CD4-positive, alpha-beta T cell treated with Interleukin-12 subunit alpha and Interleukin-12 subunit beta, for 1 hour (primary cell): Measurements from ENCODE around the gene PTPRB.

Experiments used
- DNase-seq: peaks from one replicate; pipeline ENCODE4 v3.0.0-alpha.2; 2020

The PTPRB gene

DNA sequence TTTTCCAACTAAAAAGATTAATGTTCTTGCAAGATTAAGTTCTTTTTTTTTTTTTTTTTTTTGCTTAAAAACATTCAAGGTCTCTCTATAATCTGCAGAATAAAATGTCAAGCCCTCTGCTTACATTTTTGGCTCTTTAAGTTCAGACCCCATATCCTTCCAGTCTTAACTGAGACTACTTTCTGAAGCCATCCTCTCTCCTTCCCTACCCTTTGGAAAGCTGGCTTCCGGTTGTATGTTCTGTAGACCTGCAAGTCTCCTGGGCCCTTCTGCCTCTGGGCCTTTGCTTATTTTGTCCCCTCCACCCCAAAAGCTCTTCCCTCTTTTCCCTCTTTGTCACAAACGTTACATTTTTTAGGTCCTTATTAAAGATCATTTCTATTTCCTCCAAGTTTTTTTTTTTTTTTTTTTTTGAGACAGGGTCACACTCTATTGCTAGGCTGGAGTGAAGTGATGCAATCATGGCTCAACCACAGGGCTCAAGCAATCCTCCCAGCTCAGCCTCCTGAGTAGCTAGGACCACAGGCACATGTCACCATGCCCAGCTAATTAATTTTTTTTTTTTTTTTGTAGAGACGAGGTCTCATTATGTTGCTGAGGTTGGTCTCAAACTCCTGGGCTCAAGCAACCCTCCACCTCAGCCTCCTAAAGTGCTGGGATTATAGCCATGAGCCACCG lies 46.5 kb downstream of the PTPRB start:
- no peak for DNase-seq

DNA sequence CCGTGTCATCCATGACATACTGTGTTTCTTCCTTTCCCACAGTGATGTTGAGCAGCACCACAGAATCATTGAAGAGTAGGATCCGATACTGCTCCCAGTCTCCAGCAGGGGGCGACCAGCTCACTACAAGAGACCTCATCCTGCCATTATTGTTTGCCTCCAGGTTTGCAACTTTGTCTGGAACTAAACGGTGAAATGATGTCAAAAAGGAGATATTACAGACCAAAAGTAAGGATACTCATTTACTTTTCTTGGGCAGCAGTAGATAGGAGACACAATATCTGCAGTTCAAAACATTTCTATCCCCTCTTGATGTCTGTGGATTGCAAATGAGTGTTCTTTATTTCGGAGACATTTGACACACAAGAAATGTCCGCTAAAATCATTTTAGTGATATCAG lies 47.2 kb downstream of the PTPRB start:
- DNase-seq: peak; percentile 42

DNA sequence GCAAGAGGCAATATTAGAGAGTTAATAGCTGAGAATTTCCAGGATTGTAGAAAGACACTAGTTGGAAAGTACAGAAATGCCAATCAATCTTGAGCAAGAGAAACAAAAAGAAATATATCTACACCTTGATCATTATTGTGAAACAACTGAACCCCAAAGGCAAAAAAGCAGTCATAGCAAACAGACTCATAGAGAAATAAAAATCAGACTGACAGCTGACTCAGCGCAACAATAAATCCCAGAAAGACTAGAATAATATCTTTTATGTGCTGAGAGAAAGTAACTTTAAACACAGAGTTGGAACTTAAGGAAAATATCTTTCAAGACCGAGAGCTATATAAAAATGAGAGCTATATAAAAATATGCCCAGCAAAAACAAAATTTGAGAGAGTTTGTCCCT lies 52.9 kb downstream of the PTPRB start:
- DNase-seq: no peak

DNA sequence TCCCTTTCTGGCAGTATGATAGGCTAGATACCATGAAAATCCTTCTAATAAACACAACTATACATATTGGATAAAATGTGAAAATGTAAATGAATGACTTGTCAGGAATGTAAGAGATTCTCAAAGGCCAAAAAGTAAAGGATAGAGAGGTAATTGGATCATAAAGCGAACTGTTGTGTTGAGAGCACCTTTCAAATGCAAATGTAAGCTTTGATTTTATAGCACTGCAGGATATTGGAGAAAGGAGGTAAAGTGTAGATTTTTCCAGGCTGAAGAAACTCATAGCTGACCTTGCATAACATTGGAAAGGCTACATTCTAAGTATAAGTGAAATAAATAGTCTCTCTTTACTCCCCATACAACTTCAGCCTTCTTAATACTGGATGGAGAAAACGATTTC lies 54.0 kb downstream of the PTPRB start:
- no peak for DNase-seq

DNA sequence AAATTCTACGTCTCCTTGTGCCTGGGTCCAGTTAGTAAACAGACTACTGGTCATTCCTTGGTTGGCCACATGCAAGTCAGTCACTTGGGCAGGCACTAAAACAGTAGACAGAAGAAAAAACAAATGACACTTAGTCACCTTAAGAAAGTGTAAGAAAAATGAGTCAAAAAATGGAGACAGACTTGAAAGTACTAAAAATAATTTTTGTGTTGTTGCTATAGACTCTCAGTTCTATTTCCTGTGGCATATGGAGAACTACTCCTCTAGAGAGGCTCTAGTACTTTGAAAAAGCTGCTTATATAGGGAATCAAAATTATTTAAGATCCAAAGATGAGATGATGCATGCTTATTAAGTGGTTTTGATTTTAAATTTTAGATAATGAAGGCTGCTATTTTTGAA lies 56.0 kb downstream of the PTPRB start:
- DNase-seq: no peak

DNA sequence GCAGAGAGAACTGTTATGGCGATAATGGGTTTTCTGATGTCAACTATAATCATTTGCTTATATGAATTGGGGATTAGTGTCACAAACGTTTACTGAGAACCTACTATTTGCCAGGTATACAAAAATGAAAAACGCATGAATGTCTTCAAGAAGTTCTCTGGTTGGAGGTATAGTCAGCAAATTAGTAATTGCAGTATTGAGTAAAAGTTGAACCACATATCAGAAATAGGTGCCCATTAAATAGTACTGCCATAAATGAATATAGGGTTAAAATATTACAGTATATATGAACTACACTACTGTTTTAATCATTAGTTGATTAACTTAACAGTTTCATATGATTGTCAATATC lies 60.0 kb downstream of the PTPRB start:
- no peak for DNase-seq

DNA sequence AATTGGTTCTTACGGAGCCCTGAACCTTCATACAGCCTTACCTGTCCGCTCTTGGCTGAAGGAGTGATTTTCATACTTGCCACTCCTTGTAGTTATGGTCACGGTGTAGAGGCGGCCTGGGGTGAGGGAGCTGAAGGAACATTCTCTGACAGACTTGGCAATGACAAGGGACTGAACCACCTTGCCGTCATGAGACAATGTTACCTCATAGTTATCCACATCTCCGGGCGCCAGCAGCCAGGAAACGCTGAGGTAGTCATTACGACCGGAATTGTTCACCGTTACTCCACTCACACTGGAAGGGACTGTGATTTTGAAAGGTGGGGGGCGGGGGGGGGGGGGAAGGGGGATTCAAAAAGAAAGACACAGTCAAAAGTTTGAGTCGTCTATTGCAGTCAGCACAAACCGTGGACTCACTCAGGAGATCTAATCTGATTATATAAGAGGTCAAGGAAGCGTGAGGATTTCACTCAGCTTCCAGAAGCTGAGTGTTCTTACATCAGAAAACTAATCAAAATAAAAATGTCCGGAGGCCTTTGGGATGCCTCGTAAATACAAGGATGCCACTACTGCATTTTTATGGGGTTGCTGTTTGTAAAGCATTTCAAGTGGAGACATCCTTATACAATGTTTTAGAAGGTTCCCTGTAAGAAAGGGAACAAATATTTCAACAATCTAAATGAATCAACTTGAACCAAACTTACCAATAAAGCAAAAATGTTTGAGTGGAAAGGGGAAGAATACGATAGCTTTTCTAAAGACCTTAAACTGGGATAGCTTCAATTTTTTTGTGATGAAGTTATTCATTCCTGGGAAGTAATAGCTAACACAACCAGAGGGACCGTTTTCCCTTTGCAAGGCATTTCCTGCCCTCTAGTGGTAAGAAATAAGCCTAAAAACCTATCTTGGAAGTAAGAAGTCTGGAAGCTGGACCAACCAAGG lies 60.6 kb downstream of the PTPRB start:
- DNase-seq: peak; percentile 55

DNA sequence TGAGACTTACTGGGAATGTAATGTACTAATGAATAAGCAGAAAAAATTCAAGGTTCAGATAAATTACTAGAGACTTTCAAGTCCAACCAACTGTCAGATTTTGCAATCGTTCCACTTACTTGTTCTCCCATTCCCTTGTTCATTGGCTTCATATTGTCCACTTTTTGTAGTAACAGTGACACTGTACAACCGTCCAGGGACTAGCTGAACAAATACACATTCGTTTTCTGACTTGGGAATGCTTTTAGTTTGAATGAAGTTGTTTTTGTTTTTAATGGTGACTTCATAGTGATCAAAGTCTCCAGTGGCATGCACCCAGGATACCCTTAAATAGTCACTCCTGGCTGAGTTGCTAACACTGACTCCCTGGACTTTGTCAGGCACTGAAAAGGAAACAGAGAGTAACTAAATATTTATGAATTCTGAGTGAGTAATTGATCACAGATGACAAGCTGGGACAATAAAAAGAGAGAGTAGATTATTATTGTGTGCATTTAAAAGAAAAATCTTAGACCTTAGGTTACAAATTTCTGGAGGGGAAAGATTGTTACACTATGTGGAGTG lies 65.4 kb downstream of the PTPRB start:
- no peak for DNase-seq

DNA sequence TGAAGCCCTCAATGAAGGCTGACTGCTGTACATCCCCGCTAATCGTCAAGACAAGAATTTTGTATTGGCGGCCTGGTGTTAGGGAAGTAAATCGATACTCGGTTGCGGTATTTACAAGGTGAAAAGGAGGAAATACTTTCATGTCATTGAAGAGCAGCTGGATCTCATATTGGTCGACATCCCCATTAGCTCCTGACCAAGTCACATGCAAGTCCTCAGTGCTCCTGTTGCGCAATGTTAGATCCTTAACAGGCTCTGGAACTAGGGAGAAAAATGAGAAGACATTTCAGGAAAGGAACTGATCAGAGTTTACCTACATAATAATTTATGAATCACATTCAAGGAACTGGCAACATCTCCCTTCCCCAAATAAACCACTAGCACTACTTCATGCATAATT lies 66.2 kb downstream of the PTPRB start:
- no peak for DNase-seq

DNA sequence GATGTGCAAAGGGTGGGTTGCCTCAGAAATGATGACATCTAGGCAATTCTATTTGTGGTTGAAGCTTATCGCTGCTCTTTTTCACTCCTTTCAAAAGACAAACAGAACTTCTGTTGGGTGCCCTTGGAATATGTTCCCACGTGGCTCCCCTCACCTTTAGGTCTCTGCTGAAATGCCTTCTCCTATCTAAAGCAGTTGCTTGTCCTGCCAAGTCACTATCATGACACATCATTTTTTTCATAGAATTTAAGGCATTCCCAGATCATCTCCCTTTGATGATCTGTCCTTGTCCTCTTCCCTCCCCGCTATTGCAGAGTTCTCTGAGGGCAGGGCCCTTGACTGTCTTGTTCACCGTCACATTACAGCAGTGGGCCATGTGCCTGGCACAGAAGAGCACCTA lies 75.7 kb downstream of the PTPRB start:
- DNase-seq: no peak

DNA sequence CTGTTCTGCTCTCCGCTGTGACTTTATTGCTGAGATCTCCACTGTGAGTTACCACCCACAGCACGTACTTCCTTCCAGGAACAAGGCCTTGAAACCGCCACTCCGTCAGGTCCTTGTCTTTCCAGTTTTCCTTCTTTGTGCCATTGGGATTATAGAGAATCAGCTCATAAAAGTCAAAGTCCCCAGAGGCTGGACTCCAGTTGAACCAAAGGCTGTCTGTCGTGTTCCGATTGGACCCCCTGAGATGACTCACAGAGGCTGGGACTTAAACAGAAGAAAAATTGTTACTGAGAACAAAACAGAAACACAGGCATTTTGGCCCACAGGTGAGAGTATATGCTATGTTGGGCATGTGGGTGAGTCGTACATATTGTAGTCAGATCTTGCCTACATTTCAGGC lies 76.6 kb downstream of the PTPRB start:
- DNase-seq: no peak

DNA sequence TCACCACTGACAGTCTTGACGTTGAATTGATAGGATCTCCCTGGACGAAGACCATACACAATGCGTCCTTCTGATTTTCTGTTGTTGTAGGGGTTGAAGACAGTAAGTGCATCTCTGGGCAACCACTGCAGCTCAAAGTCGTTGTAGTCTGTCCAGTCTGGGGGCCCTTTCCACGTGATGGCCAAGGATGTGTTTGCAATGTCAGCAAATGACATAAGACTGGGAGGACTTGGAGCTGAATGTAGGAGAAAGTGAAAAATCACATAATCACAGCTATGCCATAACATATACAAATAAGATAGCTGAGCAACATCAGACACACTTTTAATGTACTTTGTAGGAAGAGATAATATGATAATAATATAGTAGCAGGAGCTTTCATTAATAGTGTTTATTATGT lies 77.8 kb downstream of the PTPRB start:
- DNase-seq: no peak

DNA sequence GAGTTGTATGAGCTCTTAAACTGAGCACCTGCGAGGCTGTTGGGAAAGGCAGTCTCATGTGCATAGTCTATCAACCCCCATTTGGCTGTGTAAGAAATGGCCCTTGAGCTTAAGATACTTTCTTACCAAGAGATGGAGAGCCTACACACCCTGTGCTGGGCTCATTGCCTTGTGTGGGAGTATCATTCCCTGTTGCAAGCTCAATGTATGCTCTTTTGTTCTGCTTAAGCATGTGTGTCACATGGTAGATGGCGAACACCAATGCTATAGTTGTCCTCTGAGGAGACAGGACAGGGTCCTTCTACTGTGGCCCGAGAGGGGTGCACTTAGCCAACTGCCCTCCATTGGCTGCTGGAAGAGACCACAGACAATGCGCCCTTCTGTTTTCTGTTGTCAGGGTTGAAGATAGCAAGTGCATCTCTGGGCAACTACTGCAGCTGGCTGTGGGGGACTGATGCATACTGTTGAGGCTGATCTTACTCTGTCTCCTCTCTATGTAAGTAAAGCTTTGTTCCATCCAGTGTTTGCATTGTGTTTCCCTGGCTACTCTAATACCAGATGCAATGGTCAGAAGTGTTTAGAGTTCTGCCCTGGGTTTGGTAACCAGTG lies 79.5 kb downstream of the PTPRB start:
- DNase-seq: no peak

DNA sequence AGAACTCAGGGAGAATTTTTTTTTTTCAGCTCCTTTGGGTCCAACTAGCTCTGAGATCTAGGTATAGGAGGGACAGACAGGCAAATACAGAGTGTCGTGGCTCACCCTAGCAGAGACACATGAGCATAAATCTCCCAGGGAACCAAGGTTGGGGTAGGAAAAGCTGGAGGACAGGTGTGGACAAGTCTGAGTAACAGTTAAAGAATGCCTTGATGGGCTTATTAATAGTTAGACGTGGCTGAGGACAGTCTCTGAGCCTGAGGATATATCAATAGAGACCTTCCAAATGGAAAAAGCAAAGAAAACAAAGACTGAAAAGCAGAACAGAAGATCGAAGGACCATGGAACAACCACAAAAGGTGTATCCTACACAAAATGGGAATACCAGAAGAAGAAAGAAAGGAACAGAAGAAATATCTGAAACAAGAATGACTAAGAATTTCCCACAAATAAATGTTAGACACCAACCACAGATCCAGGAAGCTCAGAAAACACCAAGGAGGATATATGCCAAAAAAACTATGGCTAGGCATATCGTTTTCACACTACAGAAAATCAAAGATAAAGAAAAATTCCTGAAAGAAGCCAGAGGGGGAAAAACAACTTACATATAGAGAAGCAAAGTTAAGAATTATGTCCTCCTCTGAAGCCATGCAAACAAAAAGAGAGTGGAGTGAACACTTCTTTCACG lies 80.9 kb downstream of the PTPRB start:
- no peak for DNase-seq

DNA sequence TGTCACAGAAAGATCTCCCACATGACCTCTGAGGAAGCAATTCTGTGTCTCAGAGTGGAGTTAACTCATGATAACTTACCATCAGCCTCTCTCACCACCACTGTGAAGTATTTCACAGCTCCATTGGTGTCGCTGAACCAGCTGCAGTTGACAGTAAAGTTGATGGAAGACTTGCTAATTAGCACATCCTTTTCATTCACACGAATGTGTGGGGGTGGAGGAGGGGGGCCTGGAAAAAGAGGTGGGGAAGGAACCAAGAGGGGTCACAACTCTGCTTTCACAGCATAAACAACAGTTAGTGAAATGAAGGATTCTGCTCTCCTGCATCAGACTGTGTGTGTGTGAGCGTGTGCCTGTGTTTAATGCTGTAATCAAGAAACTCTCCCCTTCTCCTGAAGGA lies 82.1 kb downstream of the PTPRB start:
- DNase-seq: no peak

DNA sequence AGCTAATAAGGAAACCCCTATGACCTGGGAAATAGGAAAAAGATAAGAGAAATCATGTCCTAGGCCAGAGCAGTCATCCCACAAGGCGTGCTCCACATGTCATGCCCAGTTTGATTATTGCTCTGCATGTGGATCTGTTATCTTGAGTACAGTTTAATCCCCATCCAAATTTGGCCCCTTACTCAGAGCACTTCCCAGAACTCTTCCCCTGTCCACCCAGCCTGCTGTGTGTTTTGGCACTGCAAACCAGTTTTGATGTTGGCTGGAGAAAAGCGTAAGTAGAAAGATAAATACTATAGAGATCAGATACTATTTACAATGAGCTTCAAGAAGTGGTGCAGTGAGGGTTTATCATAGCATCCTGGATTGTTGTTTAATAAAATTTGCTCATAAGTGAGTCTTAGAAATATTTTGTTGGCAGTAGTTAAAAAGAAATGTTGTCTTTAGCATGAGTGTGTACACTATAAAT lies 83.8 kb downstream of the PTPRB start:
- DNase-seq: no peak

DNA sequence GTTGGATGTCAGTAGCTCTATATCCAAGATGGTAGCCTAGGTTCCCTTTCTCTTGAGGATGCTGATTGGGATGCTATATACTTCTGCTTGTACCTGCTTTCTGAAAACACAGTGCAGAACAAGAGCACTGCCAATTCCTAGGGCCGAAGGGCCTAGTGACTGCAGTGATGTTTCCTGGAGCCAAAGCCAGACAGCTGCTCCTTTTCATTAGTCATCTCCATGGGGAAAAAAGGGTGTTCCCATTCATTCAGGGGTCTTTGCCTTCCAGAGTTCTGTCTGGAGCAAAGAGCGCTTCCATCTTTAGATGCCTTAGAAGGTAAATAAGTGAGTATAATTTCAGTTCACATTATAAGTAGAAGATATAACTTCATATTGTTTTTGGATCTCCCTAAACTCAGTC lies 85.5 kb downstream of the PTPRB start:
- DNase-seq: no peak

DNA sequence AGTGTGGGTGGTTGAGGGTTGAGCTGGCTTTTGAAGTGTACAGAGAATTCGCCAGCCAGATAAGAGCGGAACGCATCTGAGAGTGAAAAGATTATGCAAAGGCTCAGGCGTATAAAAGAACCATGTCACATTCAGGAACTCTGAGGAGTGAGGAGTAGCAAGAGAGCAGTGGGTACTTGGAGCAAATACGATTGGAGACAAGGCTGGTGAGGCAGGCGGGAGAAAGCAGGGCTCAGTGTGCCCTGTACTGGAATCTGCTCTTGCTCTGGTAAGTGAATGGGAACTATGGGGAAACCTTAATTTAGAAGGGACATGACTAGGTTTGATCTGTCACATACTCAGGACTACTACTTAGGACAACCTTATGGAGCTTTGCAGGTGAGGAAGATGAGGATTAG lies 87.0 kb downstream of the PTPRB start:
- no peak for DNase-seq

DNA sequence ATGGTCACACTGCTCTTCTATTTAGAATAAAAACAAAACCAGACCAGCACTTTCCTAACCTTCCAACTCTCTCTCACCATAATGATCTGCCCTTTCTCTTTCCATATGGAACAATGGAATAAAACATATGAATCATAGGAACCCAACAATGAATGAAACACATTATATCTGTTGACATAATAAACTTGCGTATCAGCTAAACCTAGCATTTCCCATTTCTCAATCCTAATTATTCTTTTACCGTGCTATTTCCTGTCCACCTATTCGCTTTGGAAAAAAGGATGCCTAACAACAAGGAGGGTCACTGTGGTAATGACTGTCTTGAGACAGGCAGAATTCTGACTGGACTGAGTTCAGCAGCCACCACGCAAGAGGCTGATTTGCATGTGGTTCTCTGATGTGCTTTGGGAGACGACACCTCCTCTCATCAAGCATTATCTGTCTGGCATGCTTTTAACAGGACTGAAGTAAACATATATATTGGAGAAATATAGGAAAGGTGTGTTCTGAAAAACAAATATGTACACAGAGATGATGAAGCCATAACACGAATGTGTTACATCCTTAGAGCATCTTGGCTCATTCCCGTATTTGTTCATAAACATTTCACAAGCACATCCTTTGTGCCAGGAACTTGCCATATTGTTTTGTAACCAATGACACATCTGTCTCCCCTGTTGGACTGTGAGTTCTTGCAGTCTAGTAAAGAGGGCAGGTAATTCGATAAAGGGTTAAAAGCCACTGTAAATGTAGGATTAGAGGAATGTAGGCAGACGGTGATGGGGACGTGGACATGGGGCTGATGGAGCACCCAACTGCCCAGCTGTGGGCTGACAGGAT lies 87.7 kb downstream of the PTPRB start:
- DNase-seq: no peak

DNA sequence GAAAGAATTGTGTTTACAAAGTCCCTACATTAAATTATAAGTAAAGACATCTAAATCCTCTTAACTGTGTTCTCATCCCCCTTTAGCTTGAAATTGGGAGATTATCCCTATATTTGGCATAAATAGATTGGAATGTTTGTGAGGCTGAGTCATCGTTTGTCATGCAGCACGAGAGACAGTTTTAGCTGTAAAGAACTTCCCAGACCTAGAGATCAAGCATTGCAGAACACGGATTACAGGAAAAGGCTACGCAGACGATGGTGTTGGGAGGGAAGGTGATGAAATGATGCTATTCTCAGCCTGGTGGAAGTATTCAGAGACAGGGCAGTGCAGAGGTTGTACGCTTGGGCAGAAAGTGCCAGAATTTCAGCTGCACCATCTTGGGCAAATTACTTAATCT lies 93.8 kb downstream of the PTPRB start:
- DNase-seq: no peak

DNA sequence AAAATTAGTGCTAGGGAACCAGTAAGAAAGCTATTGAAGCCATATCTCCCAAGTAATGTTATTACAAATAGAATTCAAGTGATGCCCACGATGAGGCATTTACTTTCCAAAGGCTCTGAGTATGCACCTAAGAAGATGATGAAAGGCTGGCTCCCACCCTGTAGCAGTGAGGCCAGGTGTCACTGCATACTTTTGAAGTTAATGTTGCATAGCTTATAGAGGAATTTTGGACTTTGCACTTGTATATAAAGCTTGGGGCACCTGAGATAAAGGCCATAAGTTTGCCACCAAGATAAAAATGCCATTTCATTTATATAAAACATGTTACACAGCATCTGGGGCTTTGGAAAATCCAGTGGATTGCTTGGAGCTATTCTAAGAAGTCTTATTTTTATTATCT lies 96.2 kb downstream of the PTPRB start:
- no peak for DNase-seq

DNA sequence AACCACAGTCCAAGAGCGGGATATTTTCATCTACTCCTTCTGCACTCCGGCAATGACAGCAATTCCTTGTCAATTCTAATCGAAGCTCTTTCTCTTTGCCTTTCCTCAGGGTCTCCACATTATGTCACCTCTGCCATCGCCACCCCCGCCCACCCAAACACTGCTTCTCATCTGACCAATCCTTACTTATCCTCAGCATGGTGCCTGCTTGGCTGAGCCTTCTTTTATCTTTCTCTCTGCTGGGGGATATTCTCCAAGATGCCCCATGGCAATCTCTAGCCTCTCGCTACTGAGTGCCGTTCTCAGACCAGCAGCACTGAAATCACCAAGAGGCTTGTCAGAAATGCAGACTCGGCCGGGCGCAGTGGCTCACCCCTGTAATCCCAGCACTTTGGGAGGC lies 100.6 kb downstream of the PTPRB start:
- DNase-seq: no peak
